T-helper 2 cell (primary cell): Measurements from ENCODE around the gene KLHDC10.
A peak's percentile ranks its signal among the peaks of the same experiment; 100 is the strongest.
"Not testable (repeated sequence)": the region's sequence is repeated elsewhere in the genome, so short reads cannot be mapped to it uniquely, and the experiment has no call there.

ENCODE experiments used
- DNase-seq, 5 experiments: peaks; one replicate each; pipeline versions ENCODE4 v3.0.0 to v3.0.0-alpha.2; 2012 to 2022

Gene KLHDC10

DNA sequence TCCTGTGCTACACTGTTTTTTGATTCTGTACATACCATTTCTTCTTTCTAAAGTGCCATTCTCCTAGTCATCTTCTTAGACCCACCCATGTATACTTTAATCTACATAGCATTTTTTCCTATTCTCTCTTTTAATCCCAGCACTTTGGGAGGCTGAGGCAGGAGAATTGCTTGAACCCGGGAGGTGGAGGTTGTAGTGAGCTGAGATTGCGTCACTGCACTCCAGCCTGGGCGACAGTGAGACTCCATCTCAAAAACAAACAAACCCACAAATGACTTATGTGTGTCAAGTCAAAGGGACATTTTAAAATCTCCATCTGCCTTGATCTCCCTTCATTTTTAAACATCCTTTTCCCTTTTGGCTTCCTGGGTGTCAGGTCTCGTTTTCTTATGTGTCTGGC lies 13.2 kb downstream of the KLHDC10 start:
- not testable (repeated sequence) for DNase-seq

DNA sequence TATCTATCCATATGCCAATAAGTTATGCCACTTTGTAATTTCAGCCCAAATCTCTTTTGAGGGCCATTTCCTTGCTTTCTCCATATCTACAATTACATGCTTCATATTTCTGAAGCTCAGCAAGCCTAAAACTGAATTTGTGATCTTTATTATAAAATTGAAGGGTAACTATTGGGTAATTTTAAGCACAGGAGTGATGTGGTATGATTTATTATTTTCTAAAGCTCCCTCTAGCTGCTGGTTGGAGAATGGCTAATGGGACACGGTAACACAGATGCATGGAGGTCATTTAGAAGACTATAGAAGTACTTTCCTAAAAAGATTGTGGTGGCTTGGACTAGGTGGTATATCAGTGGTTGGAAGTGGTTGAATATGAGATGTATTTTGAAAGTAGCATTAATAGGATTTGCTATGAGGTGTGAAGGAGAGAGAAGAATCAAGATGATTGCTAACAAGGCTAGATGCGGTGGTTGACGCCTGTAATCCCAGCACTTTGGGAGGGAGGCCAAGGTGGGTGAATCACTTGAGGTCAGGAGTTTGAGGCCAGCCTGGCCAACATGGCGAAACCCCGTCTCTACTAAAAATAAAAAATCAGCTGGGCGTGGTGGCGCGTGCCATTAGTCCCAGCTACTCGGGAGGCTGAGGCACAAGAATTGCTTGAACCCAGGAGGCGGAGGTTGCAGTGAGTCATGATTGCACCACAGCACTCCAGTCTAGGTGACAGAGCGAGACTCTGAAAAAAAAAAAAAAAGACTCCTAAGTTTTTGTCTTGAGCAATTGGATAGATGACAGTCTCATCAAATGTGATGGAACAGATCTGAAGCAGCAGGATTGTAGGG lies 13.9 kb downstream of the KLHDC10 start:
- peak in 1 of 5 experiments; percentile 22 for DNase-seq

- DNase-seq: not testable (repeated sequence)
Observed at GRCh38 chr7:130085235-130085634, 14.9 kb downstream of the KLHDC10 start.

DNA sequence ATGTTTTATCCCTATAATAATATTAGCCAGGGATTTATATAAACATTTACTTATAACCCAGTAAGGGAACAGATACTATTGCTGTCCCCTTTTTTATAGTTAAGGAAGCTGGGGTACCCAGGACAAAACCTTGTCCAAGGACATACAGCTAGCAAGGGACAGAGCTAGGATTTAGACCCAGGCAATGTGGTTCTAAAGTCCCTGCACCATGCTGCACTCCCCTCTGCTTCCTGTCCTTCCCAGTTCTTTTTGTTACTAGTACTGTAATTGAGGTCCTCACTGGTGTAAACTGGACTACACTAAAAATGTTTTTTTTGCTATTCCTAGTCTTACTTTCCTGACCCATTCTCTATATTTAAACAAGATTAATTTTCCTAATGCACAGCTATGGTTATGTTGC lies 16.6 kb downstream of the KLHDC10 start:
- DNase-seq: no peak

GRCh38 chr7:130087364-130087763 lies 17.0 kb downstream of the KLHDC10 start:
- no peak for DNase-seq

- peak in 1 of 5 experiments; percentile 43 for DNase-seq
Observed at GRCh38 chr7:130090745-130091532, 20.6 kb downstream of the KLHDC10 start.

DNA sequence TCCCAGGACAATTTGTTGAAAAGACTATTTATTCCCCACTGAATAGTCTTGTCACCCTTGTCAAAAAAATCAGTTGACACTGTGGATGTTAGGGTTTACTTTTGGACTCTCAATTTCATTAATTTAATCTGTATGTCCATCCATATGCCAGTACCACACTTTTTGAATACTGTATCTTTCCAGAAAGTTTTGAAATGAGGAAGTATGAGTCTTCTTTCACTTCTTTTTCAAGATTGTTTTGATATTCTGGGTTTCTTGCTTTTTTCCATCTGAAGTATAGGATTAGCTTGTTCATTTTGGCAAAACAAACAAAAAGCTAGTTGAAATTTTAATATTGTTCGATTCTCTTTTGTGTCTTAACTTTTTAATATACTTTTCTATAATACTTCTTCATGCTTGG lies 21.7 kb downstream of the KLHDC10 start:
- no peak for DNase-seq

DNA sequence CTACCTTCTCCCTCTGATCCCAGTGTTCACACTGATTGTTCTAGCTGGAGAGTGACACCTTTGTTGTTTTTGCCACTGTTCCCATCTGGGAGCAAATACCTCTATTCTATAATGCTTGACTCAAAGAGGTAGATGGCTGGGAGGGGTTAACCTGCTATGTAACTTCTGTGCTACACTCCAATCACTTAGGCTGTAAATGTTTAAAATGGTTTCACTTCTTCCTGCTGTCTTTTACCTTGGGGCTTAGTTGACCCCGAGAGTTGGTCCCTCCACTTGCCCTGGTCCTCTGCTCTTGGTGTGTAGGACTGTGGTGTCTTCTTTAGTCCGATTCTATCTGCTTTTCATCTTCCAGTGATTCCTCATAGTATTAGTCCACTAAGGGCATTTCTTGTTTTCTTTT lies 22.3 kb downstream of the KLHDC10 start:
- no peak for DNase-seq

DNA sequence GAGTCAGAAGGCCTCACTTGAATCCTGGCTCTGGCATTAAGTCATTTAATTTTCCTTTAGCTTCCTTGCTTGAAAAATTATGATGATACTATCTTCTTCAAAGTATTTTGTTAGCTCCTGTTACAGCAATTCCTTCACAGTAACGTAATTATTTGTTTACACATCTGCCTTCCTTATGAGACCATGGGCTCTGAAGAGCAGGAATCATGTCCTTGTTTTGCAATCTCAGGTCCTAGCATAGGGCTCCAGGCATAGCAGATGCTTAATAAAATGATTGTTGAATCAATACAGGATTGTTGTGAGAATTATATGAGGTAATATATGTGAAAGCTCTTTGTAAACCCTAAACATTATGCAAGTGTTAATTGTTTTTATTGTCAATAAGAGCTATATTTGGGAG lies 25.5 kb downstream of the KLHDC10 start:
- no peak for DNase-seq

GRCh38 chr7:130096243-130096827 lies 26.0 kb downstream of the KLHDC10 start:
- DNase-seq: no peak

GRCh38 chr7:130099331-130099730 lies 29.0 kb downstream of the KLHDC10 start:
- DNase-seq: no peak

DNA sequence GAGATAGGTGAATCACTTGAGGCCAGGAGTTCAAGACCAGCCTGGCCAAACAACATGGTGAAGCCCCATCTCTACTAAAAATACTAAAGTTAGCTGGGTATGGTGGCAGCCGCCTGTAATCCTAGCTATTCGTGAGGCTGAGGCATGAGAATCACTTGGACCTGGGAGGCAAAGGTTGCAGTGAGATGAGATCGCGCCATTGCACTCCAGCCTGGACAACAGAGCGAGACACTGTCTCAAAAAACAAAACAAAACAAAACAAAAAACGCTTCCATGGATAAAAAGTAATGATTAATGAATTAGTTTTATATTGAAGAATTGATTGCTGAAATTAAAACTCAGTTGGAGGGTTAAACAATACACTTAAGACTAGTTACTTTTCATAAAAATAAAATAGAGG lies 32.3 kb downstream of the KLHDC10 start:
- DNase-seq: no peak

- DNase-seq: no peak
Observed at GRCh38 chr7:130107949-130108674, 37.8 kb downstream of the KLHDC10 start.

GRCh38 chr7:130108809-130109208 lies 38.5 kb downstream of the KLHDC10 start:
- DNase-seq: no peak

DNA sequence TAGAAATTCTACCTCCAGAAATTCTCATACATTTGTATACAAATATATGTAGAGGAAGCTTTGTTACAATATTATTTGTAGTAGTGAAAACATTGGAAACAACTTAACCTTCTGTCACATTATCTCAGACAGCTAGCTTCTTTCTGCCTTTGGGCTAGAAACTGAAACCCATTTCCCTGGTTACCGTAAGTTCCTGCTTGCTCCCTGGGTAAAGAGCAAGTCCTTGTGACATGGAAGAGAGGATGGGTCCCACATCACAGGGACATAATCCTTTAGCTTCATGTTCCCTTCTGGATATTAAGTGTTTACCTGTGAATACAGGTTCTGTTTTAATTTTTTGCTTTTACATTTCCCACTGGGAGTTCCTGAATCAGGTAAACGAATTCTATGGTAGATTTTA lies 41.8 kb downstream of the KLHDC10 start:
- no peak for DNase-seq

GRCh38 chr7:130112662-130113425 lies 42.5 kb downstream of the KLHDC10 start:
- DNase-seq: no peak

DNA sequence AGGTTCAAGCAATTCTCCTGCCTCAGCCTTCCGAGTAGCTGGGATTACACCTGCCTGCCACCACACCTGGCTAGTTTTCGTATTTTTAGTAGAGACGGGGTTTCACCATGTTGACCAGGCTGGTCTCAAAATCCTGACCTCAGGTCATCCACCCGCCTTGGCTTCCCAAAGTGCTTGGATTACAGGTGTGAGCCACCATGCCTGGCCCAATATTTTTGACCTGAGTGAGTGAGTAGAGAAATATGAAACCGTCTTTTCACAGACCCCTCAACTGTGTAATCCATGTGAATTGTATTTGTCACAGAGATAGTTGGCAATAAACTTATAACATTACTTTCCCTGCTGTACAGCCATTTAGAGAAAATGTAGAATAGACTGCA lies 43.1 kb downstream of the KLHDC10 start:
- DNase-seq: not testable (repeated sequence)

- no peak for DNase-seq
Observed at GRCh38 chr7:130113887-130114286, 43.6 kb downstream of the KLHDC10 start.

DNA sequence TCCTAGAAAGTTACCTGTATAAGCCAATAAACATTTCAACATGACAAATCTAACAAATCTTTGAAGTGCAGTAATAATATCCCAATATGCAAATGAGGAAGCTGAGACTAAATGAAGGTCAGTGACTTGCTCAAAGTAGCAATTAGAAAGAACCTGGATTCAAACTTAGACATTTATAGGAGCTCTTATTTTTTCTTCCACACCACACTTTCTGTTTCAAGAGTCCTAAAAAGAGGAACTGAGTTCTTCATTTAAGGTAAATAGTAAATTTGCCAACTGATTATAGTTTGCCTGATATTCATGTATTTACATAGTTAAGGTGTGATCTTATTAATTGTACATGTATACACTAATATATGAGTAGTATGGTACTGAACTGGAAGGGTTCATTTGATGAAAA lies 44.0 kb downstream of the KLHDC10 start:
- DNase-seq: no peak

DNA sequence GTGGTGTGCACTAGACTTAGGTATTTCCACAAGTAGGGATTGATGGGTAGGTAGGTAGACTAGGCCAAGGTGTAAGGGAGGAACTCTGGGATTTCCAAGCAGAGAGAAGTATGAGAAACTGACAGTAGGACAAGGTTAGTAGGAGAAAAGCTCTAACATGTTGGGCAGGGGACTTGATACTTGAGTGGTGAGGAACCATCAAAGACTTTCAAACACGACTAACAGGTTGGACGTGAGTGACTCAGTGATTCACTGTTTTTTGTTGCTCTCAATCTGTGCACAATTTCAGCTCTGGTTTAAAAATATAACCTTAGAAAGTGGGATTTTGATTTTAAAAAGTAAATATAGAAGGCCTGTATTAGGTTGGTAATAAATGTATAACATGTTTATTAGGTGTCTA lies 44.4 kb downstream of the KLHDC10 start:
- no peak for DNase-seq

GRCh38 chr7:130118294-130118693 lies 48.0 kb downstream of the KLHDC10 start:
- DNase-seq: peak in 1 of 5 experiments; percentile 64

DNA sequence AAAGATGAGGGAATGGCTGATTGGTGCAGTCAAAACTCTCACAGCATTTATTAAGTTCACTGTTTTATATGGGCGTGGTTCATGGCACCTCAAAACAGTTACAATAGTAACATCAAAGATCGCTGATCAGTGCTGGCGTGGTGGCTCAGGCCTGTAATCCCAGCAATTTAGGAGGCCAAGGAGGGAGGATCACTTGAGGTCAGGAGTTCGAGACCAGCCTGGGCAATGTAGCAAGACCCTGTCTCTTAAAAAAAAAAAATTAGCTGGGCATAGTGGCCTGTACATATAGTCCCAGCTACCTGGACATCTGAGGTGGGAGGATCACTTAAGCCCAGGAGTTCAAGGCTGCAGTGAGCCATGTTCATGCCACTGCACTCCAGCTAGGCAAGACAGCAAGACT lies 48.5 kb downstream of the KLHDC10 start:
- no peak for DNase-seq
